Activated CD4-positive, CD25-positive, alpha-beta regulatory T cell treated with anti-CD3 and anti-CD28 coated beads, Interleukin-2, amount 50 U/mL, for 72 hours (primary cell): Measurements from ENCODE around the gene PGLYRP2.

Experiments used
- DNase-seq: peaks from one replicate; pipeline ENCODE4 v3.0.0; 2021

Gene PGLYRP2

GRCh38 chr19:15453906-15454860, 25.1 kb downstream of the PGLYRP2 start:
- DNase-seq, result no peak

GRCh38 chr19:15453091-15453578, 26.2 kb downstream of the PGLYRP2 start:
- DNase-seq, result no peak

- no peak for DNase-seq
These were observed 26.9 kb downstream of the PGLYRP2 start for GRCh38 chr19:15452111-15453047.

GRCh38 chr19:15450528-15450890, 28.8 kb downstream of the PGLYRP2 start:
- DNase-seq, result no peak

- peak; percentile 80 for DNase-seq
These were observed 29.4 kb downstream of the PGLYRP2 start, which contains the start of gene WIZ for GRCh38 chr19:15449620-15450527. Gene WIZ, minus strand, starts transcription at chr19:15449956. Its CDS starts 1,649 bp downstream, at chr19:15448307.

- no peak for DNase-seq
These were observed 30.3 kb downstream of the PGLYRP2 start for GRCh38 chr19:15448778-15449619.

GRCh38 chr19:15448044-15448777, 31.1 kb downstream of the PGLYRP2 start:
- DNase-seq, result no peak

GRCh38 chr19:15447057-15447456, 32.2 kb downstream of the PGLYRP2 start:
- no peak for DNase-seq

- DNase-seq, result no peak
These were observed 33.4 kb downstream of the PGLYRP2 start for GRCh38 chr19:15445807-15446376.

GRCh38 chr19:15445227-15445605, 34.1 kb downstream of the PGLYRP2 start:
- DNase-seq, result no peak

GRCh38 chr19:15444505-15445226, 34.6 kb downstream of the PGLYRP2 start:
- no peak for DNase-seq

GRCh38 chr19:15443838-15444237, 35.5 kb downstream of the PGLYRP2 start:
- DNase-seq, result no peak

GRCh38 chr19:15443325-15443724, 36.0 kb downstream of the PGLYRP2 start:
- no peak for DNase-seq

- no peak for DNase-seq
These were observed 37.0 kb downstream of the PGLYRP2 start for GRCh38 chr19:15442142-15442920.

- no peak for DNase-seq
These were observed 38.0 kb downstream of the PGLYRP2 start for GRCh38 chr19:15441317-15441716.

GRCh38 chr19:15439821-15440641, 39.3 kb downstream of the PGLYRP2 start:
- DNase-seq, result no peak

GRCh38 chr19:15439078-15439799, 40.1 kb downstream of the PGLYRP2 start:
- DNase-seq, result no peak
